GM19324 (cell line): Measurements from ENCODE around the gene OSBP2.

Source experiments
- ATAC-seq: cut with Tn5 transposase; IDR thresholded peaks from one replicate; pipeline ENCODE4 v1.9.1; 2021; ENCODE audit warnings: mild to moderate bottlenecking, moderate library complexity; ENCODE audit not compliant: unreplicated experiment, low FRiP score

OSBP2 gene

DNA sequence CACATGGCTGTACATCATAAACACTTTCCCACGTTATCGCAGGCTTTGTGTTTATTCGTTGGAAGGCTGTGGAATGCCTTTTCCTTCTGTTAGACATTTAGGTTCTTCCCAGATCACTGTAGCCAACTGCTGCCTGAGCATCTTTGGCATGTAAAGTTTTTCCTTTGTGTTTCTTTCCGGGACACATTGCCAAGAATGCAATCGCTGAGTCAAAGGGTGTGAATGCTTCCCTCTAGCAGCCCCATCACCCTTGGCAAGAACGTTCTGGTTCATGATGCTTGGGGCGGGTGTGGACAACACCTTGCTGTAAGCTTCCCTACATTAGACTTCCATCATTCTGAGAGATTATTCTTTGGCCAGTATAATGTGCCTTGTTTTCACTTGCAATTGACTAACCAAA is 136.2 kb downstream of the OSBP2 start:
- no peak for ATAC-seq

DNA sequence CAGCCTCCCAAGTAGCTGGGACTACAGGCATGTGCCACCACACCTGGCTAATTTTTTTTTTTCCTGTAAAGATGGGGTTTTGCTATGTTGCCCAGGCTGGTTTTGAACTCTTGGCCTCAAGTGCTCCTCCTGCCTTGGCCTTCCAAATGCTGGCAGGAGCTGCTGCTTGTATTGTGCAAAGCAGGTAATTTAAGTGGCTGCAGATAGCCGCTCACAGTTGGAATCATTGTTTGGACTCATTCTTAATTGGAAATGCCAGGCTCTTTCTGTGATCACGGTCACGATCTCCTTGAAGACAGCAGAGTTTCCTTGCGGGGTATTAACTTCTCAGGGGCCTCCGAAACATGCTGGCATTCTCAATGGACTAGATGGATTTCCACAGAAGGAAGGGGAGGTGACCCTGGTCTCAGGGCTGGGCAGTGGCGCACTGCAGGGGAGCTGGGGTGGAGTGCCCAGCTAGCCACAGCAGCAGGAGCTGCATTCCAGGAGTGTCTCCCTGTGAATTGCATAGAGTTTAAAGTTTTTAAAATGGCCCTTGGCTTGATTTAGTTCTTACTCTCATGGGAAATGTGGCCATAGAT is 137.8 kb downstream of the OSBP2 start:
- no peak for ATAC-seq

DNA sequence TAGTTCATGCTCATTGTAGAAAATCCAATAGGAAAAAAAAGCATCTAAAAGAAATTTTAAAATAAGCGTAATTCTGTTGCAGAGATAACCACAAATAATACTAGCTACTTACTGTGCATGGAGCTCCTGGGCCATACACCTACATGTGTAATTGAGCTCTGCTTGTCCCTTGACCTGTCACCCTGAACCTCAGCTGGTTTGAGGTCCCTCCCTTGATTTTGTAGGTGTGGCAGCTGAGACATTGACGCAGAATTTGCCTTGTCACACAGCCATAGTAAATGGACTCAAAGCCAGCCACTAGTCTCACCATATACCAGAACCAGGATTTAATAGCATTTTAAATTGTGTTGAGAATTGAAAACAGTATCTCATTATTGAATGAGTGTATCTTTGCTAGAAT is 138.6 kb downstream of the OSBP2 start:
- ATAC-seq: no peak

DNA sequence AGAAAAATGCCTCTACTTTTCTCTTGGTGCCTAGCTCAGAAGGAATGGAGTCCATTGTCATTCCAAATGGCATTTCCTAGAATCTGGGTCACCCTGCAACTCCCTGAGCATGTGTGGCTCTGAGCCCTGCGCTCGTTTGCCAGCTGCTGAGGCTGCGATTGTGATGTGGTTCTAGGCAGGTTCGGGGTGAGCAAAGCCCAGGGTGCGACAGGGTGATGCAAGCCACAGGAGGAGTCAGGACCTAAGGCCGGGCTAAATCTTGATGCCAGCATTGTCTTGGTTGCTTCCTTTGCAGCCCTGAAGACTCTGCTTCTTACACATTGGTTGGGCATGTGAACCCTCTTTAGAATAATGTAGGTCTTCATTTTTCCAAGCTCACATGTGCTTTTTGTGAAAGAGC is 142.9 kb downstream of the OSBP2 start:
- no peak for ATAC-seq

DNA sequence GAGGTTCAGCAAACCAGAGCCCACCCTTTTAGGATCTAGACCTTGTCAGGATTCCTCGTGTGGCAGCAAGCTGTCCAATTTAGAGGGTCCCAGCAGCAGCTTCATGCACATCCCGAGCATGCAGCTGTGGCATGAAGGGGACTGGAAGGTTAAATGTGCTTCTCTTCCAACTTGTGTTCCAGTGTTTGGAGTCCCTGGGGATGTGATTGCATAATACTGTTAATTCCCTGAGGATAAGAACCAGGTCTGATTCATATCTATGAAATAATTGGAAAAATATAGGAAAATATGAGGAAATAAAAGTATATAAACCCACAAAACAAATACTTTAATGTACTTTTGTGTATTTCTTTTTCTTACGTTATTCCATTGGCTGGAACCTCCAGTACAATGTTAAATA is 143.4 kb downstream of the OSBP2 start:
- no peak for ATAC-seq

DNA sequence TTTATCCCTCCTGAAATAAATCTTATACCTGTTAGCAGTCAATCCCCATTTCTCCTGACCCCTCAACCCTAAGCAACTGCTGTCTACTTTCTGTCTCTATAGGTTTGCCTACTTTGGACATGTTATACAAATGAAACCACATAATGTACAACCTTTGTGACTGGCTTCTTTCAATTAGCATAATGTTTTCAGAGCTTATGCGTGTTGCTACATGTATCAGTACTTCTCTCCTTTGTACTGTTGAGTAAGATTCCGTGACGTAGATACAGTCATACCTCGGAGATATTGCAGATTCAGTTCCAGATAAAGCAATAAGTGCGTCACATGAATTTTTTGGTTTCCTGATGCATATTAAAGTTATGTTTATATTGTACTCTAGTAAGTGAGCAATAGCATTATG is 146.6 kb downstream of the OSBP2 start:
- ATAC-seq: no peak

DNA sequence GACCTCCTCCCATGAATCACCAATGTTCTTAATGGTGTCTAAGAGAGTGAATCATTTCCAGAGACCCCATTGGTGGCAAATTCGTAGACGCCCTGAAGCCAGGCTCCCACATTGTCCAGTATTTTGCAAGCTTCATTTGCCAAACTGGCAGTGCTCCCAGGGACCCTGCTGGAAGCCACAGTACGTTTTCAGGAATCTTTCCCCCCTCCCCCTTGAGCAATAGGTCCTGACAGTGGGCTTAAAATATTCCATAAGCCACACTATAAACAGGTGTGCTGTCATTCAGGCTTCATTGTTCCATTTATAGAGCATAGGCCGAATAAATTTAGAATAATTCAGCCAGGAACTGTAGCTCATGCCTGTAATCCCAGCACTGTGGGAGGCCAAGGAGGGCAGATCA is 148.6 kb downstream of the OSBP2 start:
- ATAC-seq: no peak

DNA sequence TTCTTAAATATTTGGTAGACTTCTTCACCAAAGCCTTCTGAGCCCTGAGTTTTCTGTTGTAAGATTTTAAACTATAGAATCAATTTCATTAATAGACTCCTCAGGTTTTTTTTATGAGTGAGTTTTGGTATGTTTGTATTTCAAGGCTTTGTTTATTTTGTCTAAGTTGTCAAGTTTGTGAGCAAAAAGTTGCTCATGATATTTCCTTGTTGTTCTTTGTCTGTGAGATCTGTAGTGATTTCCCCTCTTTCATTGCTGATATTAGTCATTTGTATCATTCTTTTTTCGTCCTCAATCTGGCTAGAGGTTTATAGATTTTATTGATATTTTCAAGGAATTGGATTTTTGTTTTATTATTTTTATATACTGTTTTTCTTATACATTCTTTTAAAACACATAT is 152.9 kb downstream of the OSBP2 start:
- ATAC-seq: no peak

DNA sequence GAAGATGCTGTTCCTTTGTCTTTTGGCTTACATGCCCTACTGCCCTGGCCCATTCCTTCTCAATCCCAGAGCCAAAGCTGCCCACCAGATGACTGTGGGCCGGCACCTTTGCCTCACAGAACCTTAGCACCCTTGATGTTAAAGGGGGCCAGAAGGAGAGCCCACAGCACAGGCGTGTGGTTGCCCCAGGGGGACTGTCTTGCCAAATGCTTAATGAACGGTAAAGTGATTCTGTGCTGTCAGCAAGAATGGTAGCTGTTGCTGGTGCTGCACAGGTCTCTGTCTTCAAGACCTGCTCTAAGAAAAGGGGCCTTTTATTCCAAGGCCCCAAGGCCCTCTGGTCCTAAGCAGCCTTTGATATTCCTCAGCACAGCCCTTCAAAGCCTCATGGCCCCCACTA is 160.6 kb downstream of the OSBP2 start:
- ATAC-seq: no peak

DNA sequence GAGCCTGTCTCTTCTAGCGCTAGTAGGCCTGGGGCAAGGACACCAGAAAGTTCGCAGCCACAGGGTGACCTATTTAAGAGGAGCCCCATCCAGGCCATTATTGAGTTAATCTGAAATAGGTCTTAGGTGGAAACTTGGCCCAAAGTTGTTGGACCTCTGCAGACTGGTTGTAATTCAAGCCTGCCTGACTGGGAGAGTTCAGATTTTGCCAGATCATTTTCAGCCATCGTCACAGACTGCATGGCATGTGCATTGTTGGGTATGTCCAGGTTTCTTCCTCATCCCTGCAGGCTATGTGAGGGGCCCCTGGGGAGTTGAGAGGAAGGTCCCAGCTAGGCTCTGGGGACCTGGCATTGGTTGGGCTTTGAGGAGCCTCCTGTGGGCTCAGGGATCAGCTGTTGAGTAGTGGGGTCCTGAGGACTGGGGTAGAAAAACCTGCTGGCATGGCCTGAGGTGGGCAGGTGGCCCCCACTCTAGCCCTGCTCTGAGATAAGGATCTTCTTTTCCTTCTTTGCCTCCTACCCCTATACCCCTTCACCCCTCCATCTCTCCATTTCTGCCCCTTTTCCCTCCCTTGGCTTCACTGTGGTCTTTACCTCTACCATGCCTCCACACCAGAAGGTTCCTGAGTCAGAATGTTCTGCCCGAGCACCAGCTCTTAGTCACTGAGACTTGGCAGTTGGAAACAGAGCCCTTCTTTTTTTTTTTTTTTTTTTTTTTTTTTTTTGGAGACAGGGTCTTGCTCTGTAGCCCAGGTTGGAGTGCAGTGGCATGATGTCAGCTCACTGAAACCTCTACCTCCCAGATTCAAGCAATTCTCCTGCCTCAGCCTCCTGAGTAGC is 161.2 kb downstream of the OSBP2 start:
- ATAC-seq: no peak

DNA sequence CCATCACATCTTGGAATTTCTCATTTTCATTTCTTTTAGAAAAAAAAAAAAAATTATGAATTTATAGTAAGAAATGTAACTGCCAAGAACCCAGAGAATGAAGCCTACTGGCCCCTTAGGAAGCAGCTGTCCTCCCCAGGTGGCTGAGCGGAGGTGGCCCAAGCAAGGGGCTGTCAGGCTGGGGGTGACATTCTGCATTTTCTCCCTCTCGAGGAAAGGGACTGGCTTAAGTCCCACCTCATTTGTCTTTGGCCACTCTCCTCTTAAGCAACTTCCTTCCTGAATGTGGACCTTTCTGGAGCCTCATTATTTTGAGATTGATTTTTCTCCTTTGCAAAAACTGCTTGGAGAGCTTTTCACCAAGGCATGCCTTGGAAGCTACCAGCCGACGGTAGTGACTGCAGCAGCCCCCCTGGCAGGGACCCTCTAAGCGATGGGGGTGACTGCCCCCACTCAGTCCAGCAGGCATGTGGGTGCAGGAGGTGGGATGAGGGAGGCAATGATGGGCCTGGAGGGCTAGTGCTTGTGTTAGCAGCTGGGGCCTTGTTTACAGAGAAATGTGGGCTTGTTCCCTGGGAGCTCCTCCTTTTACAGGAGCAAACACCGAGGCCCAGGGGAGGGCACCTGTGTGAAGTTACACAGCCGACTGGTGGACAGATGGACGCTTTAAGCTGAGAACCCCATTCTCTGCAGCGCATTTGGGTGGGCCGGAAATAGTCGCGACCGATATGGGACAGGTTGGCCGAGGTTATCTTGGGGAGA is 162.2 kb downstream of the OSBP2 start:
- no peak for ATAC-seq

DNA sequence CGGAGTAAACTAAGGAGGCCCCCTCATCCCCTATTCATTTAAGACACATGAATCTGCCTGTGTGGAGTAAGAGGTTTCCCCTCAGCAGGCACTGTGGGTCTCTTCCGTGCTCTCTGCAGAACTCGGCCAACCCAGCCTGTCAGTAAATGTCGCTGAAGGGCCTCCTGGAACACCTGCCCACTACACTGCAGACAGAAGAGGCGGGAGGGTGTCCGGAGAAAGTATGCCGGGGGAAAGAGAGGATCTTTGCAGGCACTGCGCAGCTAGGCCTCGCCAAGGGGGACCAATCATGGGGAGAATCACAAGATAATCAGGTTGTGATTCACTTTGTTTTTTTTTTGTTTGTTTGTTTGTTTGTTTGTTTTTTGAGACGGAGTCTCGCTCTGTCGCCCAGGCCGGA is 163.1 kb downstream of the OSBP2 start:
- no peak for ATAC-seq

DNA sequence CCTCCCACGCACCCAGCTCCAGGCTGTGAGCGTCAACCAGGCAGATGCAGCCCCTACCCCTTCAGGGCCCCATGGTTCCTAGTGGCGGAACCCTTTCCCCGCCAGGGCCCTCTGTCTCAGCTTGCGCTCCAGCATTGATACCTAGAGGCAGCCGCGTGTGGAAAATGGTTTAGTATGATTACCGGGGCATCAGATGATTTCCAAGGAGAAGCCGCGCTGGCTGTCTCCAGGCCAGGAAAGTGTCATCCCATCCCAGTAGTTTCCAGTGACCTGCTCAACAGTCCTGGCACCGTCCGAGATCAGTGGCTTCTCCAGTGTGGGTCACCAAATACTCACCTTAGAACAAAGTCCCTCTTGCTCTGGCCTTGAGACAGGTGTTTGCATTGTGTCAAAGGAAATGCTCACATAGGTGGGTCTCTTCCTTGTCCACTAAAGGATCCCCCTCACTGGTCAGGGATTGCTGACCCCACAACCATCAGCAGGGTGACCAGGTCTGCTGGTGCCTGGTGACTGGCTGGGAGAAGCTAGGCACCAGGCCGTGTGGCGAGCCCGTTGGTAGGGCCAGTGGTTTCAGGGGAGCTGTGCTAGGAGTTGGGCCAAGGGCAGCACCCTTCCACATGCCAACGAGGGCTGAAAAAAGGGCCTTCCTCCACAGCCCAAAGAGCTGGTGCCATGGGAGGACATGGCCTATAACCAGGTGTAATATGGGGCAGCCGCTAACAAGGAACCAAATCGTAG is 164.5 kb downstream of the OSBP2 start:
- ATAC-seq: no peak

DNA sequence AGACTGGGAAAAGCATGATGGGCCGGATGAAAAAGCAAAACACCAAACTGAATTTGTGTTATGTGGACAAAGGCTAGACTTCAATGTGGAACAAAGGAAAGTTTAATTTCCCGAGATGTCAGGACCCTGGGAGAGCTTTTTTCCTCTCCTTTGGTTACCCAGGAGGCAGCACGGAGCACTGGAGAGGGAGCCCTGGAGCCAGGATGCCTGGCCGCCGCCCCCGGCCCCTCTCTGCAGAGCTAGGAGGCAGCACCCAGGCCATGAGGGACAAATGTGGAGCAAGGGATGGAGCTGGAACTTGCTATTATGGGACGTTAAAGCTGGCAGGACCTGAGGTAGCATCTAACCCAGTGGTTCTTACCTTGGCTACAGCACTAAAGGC is 165.0 kb downstream of the OSBP2 start:
- ATAC-seq: no peak

DNA sequence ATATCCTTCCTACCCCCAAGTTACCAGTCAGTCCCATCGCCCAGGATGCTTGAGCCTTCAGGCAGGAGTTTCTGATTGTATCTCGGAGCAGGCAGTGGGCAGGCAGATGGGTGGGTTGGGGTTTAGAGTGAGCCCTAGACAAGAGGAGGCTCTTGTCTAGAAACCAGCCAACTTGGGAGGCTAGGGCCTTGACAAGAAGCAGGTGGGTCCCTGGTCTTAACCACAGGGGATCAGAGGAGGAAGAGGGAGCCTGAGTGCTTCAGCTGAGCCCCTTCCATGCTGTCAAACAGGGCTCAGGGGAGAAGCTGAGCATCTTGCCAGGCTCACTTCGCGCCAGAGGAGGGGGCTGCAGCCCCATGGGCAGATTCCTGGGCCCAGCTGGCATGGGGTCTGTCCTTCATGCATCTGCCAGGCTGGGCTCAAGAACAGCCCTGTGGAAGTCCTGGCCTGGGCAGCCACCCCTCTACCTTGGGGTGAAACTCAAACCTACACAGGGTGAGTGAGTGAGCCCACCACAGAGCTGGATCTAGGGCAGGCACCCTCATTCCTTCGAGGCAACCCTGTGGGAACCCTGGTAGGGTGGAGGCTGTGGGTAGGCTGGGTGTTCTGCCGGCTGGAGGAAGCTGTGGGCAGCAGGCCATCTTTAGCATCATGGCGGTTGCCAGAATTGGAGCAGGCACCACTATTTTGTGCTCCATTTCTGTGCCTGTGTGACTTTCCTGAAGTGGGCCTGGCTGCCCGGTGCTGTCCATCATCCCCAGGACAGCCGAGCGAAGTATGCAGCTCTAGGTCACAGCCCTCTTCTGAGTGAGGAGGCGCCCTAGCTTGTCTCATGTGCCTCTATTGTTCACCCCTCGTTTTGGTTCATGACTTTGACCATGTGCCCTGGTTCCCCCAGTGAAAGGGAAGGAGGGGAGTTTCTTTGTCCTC is 165.8 kb downstream of the OSBP2 start:
- no peak for ATAC-seq

DNA sequence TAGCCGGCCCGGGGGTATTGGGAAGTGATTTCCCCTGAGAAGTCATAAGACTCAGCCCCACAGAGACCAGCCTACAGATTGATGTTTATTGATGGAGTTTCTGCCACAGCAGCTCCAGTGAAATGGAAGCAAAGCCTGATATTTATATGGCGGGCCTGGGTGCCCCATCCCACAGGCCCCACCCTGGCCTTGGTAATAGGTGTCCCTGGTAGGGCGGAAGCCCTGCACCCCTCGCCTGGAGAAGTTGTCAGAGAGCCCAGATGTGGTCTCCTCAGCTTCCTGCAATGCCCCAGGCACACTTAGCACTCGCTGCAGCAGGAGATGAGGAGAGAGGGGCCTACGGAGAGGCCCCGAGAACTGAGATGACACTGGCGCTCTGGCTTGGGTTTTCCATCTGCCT is 166.5 kb downstream of the OSBP2 start:
- no peak for ATAC-seq

DNA sequence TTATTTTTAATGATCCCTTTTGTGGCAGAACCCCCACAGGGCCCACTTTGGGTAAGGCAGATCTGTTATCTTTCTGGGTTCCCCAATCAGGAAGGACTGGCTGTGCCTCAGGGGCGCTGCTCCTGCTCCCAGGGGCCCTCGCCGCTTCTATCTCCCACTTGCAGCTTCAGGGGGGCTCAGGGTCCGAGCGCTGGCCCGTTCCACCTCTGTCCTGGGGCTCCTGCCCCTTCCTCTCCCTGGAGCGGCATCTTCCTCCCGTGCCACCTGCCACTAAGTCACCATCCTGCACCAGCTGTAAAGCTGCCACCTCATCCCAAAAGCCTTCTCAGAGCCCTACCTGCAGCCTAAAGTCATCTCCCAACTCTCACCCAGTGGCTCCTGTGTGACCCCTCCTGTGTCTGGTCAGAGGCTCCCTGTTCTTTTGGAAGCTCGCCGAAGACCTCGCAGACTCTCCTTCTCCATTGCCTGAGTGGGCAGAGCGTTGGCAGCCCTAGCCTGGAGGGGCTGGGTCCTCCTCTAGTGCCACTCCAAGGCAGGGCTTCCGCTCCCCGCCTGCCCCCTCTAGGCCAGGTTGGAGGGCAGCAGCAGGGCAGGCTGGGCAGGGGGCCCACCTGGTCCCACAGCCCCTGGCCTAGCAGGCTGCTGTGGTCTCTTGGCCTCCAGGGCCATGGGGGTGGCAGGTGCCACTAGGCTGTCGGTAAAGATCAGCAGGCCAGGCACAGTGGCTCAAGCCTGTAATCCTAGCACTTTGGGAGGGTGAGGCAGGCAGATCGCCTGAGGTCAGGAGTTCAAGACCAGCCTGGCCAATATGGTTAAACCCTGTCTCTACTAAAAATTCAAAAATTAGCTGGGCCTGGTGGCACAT is 167.2 kb downstream of the OSBP2 start:
- ATAC-seq: no peak

DNA sequence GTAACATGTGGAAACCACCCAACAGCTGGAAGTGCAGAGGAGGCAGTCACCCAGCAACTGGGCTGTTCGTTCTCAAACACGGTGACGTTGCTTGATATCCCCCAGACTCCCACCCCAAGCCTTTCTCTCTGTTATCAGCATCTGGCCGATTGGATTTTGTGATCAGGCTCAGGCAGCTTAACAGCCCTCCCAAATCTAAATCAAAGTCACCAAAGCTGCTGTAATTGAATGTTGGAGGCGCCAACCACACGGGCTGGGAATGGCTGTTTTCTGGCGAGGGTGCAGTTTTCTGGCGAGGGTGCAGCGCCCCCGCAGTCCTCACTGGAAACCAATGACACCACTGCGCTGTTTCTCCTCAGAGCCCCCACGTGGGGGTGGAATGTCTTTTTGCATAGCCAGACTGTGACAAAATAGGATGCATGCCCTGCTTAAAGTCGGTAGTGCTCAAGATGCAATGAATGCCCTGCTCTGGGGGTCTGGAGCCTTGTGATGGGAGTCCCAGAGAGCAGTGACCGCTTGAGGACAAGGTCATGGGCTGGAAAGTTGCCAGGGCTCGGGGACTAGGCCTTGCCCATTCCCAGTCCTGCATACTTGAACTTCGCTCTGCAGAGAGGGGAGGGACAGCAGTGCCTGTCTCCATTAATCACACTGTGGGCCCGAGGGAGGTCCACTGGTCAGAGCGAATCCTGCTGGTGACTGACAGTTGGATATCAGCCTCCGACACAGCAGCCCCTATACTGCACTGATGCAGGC is 168.6 kb downstream of the OSBP2 start:
- ATAC-seq: no peak
